BE2C (cell line): ENCODE data around the gene RHOU.

ENCODE experiments used
- DNase-seq: peaks from one replicate; pipeline ENCODE4 v3.0.0-alpha.2; 2020
- H3K27me3 ChIP-seq: fragments of 250-450 bp; sonication (Bioruptor Pico); 2 replicates; pipeline ENCODE4 v1.5.1; 2020; ENCODE audit warnings: mild to moderate bottlenecking
- H3K36me3 ChIP-seq: fragments of 250-450 bp; sonication (Bioruptor Pico); 2 replicates; pipeline ENCODE4 v1.5.1; 2020; ENCODE audit warnings: mild to moderate bottlenecking
- H3K4me1 ChIP-seq: fragments of 250-450 bp; sonication (Bioruptor Pico); 2 replicates; pipeline ENCODE4 v1.5.1; 2020
- H3K4me3 ChIP-seq: 2 replicates; pipeline ENCODE4 v1.5.1; 2011; ENCODE audit warnings: low read depth, low read length
- H3K9me3 ChIP-seq: fragments of 250-450 bp; sonication (Bioruptor Pico); 2 replicates; pipeline ENCODE4 v1.5.1; 2020
- CTCF ChIP-seq: IDR thresholded peaks from 2 replicates; pipeline ENCODE4 v1.5.1; 2012; ENCODE audit warnings: mild to moderate bottlenecking, low read depth, low read length

The RHOU gene

GRCh38 chr1:228740543-228741317, 5.5 kb downstream of the RHOU start:
- no peaks in the 10 kb centered on the region for H3K9me3 ChIP-seq
- no peak for DNase-seq
- no peaks in the 10 kb centered on the region for H3K27me3 ChIP-seq
- no peak for TF ChIP-seq CTCF
- H3K4me1 ChIP-seq: peaks cover 6% of the 10 kb centered on the region; the same call in 1 of the 2 replicates
- H3K4me3 ChIP-seq: no peak overlapping the region
- H3K36me3 ChIP-seq: peaks cover 43% of the 10 kb centered on the region

GRCh38 chr1:228742281-228742860, 7.1 kb downstream of the RHOU start:
- DNase-seq: no peak
- H3K4me3 ChIP-seq: no peak overlapping the region
- peaks cover 3% of the 10 kb centered on the region for H3K4me1 ChIP-seq
- no peaks in the 10 kb centered on the region for H3K27me3 ChIP-seq
- H3K9me3 ChIP-seq: no peaks in the 10 kb centered on the region
- no peak for TF ChIP-seq CTCF
- peaks cover 43% of the 10 kb centered on the region for H3K36me3 ChIP-seq

- TF ChIP-seq CTCF: no peak
- H3K4me3 ChIP-seq: no peak overlapping the region
- H3K9me3 ChIP-seq: no peaks in the 10 kb centered on the region
- H3K36me3 ChIP-seq: peaks cover 32% of the 10 kb centered on the region
- H3K27me3 ChIP-seq: no peaks in the 10 kb centered on the region
- DNase-seq: no peak
- peaks cover 11% of the 10 kb centered on the region for H3K4me1 ChIP-seq
These were observed 8.1 kb downstream of the RHOU start for GRCh38 chr1:228743405-228743804.

GRCh38 chr1:228744356-228744755, 9.1 kb downstream of the RHOU start:
- H3K4me1 ChIP-seq: peaks cover 13% of the 10 kb centered on the region
- H3K4me3 ChIP-seq: no peak overlapping the region
- H3K27me3 ChIP-seq: no peaks in the 10 kb centered on the region
- no peak for DNase-seq
- TF ChIP-seq CTCF: no peak
- H3K9me3 ChIP-seq: no peaks in the 10 kb centered on the region
- peaks cover 27% of the 10 kb centered on the region for H3K36me3 ChIP-seq

- peaks cover 23% of the 10 kb centered on the region for H3K36me3 ChIP-seq
- H3K4me1 ChIP-seq: peaks cover 16% of the 10 kb centered on the region
- TF ChIP-seq CTCF: no peak
- no peak for DNase-seq
- no peaks in the 10 kb centered on the region for H3K9me3 ChIP-seq
- no peak overlapping the region for H3K4me3 ChIP-seq
- H3K27me3 ChIP-seq: no peaks in the 10 kb centered on the region
These were observed 9.6 kb downstream of the RHOU start for GRCh38 chr1:228744918-228745317.

GRCh38 chr1:228745497-228745896, 10.2 kb downstream of the RHOU start:
- no peak for DNase-seq
- Histone ChIP-seq H3K36me3 (peaks cover 23% of the 10 kb centered on the region), H3K9me3 (no peaks in the 10 kb centered on the region), H3K27me3 (no peaks in the 10 kb centered on the region), H3K4me3 (no peak overlapping the region), H3K4me1 (peaks cover 22% of the 10 kb centered on the region)
- TF ChIP-seq CTCF: no peak
